Lower leg skin (tissue), 3 donors: ENCODE measurements around the gene PRKAA1.

Source experiments
- POLR2A ChIP-seq, 2 donors: fragments of 450-650 bp; IDR thresholded peaks; one replicate each; pipeline ENCODE4 v1.6.1; 2016 to 2017; ENCODE audit warnings: antibody characterized with exemption in 2 of 2, mild to moderate bottlenecking in 1 of 2, moderate library complexity in 1 of 2
- TF ChIP-seq, protein P1 (sequence below), 3 donors: fragments of 450-650 bp; IDR thresholded peaks; one replicate each; pipeline ENCODE4 v1.5.1; 2016; ENCODE audit warnings: antibody characterized with exemption in 3 of 3, mild to moderate bottlenecking in 3 of 3, moderate library complexity in 2 of 3

- TF ChIP-seq POLR2A (IDR thresholded peaks at IDR 0.05): no peak
- TF ChIP-seq, protein P1, sequence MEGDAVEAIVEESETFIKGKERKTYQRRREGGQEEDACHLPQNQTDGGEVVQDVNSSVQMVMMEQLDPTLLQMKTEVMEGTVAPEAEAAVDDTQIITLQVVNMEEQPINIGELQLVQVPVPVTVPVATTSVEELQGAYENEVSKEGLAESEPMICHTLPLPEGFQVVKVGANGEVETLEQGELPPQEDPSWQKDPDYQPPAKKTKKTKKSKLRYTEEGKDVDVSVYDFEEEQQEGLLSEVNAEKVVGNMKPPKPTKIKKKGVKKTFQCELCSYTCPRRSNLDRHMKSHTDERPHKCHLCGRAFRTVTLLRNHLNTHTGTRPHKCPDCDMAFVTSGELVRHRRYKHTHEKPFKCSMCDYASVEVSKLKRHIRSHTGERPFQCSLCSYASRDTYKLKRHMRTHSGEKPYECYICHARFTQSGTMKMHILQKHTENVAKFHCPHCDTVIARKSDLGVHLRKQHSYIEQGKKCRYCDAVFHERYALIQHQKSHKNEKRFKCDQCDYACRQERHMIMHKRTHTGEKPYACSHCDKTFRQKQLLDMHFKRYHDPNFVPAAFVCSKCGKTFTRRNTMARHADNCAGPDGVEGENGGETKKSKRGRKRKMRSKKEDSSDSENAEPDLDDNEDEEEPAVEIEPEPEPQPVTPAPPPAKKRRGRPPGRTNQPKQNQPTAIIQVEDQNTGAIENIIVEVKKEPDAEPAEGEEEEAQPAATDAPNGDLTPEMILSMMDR (IDR thresholded peaks at IDR 0.05): no peak
Observed at GRCh38 chr5:40762705-40763104, 35.5 kb downstream of the PRKAA1 start.
